Fibroblast of pulmonary artery (primary cell): Measurements from ENCODE around the gene PTPRF.
"Not testable (repeated sequence)": the region's sequence is repeated elsewhere in the genome, so short reads cannot be mapped to it uniquely, and the experiment has no call there.

Experiments used
- DNase-seq: peaks from one replicate; pipeline ENCODE4 v3.0.0-alpha.2; 2010; ENCODE audit warnings: low read depth
- H3K4me3 ChIP-seq: replicated peaks from 2 replicates; pipeline ENCODE4 v1.5.1; 2011; ENCODE audit warnings: low read depth, mild to moderate bottlenecking, control low read depth, low read length, moderate library complexity
- TF ChIP-seq, protein P1 (sequence below): IDR thresholded peaks from 2 replicates; pipeline ENCODE4 v1.5.1; 2011; ENCODE audit warnings: mild to moderate bottlenecking, control low read depth, low read length, inconsistent platforms; ENCODE audit errors: missing control alignments

PTPRF gene

DNA sequence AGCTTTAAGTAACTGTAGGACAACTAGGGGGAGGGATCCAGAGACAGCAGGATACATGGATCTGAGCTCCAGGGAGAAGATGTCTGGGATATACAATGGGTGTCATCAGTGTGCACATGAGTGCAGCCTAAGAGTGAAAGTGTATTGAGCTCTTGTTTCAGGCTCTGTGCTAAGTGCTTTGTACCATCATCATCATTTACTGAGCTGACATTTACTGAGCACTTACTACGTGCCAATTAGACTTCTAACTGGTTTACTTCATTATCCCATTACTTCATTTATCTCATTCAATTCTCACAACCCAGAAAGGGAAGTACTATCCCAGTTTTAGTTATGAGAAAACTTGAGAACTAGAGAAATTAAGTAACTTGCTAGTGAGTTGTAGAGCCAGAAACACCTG, 114.8 kb downstream of the PTPRF start:
- DNase-seq, result no peak
- H3K4me3 ChIP-seq, result no peak overlapping the region
- TF ChIP-seq, protein P1, sequence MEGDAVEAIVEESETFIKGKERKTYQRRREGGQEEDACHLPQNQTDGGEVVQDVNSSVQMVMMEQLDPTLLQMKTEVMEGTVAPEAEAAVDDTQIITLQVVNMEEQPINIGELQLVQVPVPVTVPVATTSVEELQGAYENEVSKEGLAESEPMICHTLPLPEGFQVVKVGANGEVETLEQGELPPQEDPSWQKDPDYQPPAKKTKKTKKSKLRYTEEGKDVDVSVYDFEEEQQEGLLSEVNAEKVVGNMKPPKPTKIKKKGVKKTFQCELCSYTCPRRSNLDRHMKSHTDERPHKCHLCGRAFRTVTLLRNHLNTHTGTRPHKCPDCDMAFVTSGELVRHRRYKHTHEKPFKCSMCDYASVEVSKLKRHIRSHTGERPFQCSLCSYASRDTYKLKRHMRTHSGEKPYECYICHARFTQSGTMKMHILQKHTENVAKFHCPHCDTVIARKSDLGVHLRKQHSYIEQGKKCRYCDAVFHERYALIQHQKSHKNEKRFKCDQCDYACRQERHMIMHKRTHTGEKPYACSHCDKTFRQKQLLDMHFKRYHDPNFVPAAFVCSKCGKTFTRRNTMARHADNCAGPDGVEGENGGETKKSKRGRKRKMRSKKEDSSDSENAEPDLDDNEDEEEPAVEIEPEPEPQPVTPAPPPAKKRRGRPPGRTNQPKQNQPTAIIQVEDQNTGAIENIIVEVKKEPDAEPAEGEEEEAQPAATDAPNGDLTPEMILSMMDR, result no peak

DNA sequence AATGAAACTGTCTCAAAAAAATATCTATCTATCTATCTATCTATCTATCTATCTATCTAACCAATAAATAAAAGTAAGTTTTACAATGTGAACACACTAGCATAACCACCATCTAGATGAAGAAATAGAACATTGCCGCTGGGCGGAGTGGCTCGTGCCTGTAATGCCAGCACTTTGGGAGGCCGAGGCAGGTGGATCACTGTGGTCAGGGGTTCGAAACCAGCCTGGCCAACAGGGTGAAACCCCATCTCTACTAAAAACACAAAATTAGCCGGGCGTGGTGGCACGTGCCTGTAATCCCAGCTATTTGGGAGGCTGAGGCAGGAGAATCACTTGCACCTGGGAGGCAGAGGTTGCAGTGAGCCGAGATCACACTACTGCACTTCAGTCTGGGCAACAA, 116.6 kb downstream of the PTPRF start:
- not testable (repeated sequence) for H3K4me3 ChIP-seq, DNase-seq

DNA sequence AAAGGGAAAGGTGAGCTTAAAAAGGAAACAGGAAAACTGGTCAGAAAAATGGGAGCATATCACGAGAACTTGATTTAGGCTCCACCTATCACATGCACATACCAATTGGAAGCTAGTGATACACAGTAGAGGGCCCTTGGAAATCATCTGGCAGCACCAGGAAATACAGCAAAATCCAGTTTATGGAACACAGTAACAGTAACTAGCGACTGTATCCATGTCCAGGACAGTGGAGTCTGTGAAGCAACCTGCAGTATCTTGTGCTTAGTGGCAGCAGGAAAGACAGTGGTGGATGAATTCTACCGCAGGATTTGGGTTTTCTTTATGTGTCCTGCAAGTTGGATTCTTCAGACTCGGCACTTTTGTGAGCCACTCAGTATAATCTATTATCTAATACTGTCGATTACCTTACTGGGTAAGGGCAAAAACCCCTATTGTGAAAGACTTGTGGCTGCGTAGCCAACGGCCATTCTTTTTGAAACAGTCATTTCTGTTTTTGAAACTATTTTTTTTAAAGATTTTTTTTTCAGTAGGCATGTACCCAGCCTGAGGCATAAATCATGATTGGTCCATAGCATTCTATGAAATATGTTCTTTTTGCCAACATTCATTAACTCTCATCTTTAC, 117.7 kb downstream of the PTPRF start:
- no peak for DNase-seq
- TF ChIP-seq, protein P1, result no peak
- no peak overlapping the region for H3K4me3 ChIP-seq

DNA sequence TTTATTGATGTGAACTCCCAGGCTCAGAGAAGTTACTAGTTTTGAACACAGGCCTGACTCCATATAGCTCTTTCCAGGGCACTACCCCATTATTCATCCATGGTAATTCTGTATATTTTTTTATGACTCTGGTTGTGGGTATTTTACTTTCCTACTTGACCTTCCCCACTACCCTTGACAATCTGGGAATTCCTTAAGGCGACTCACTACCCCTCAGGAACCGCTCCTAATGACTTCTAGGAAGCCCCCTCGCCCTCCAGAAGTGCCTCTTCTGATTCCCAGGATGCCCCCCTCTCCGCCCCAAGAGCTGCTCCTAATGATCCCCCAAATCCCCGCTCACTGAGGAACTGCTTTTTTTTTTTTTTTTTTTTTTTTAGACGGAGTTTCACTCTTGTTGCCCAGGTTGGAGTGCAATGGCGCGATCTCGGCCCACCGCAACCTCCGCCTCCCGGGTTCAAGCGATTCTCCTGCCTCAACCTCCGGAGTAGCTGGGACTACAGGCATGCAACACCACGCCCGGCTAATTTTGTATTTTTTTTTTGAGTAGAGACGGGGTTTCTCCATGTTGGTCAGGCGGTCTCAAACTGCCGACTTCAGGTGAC, 118.3 kb downstream of the PTPRF start:
- DNase-seq, result no peak
- TF ChIP-seq, protein P1, result no peak
- H3K4me3 ChIP-seq, result peak overlapping the region; percentile 83

DNA sequence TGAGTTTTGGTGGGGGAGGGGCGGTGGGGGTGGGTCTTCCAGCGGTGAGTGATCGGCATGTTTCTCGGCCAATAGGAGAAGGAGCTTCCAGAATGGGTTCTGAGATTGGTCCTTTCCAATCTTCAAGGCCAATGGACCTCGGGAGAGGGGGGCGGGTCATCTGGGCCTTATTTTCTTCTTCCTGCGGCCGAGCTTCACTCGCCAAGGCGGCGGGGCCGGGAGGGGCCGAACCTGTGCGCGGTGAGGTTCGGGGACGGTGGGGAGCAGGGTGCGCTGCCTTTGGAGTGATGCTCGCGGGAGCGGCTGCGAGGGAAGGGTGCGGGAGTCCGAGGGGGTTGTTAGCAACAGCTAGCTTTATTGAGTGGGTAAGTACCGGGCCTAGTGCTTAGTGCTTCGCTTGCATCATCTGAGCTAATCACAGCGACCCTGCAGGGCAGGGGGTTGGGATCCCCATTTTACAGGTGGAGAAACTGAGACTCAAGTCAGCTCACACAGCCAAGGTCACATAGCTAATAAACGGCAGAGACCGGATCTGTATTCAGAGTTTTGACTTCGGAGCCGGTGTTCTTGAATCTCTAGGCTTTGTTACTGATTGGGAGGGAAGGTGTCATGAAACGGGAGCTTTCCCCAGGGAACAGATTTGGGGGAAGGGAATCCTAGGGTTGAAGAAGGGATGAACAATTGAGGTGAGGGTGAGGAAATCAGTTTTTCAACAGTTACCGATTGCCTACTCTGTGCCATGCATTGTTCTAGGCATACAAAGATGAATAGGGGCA, 119.8 kb downstream of the PTPRF start:
- DNase-seq, result peak; percentile 99
- H3K4me3 ChIP-seq, result peak overlapping the region; percentile 83
- TF ChIP-seq, protein P1, result no peak

DNA sequence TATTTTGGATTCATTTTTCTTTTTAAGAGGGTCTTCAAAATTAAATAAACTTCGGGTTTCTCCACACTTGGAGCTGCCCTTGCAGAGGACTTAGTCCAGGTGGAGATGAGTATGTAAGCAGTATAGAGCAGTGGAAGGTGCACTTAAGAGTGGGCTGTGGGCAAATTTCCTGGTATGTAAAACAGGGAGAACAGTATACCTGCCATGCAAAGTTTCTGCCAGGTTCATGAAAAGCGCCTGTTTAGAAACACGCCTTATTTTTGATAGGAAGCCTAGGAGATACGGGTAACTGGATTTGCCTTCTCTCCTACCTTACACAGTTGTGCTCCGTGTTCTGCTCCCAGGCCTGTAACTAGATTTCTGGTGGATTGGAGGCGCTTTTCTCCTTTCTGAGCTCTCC, 120.5 kb downstream of the PTPRF start:
- no peak for DNase-seq
- TF ChIP-seq, protein P1, result no peak

DNA sequence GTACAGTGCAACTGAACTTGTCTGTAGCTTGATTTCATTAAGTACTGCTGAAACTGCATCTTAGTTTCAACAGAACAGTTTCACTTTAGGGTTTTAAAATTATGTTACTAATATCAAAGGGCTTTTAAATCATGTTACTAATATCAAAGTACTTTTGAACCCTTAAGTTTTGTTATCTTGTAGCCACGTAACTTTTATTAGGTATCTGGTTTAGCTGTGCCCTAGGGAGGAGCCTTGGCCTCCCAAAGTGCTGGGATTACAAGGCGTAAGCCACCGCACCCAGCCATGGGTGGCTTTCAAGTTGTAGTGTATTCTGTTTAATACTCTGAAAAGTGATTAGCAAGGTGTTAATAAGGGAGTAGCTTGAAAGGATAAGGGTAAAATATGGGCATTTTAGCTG, 121.2 kb downstream of the PTPRF start:
- peak overlapping the region; percentile 83 for H3K4me3 ChIP-seq
- TF ChIP-seq, protein P1, result no peak
- DNase-seq, result no peak

More for the DNA sequence above, 120.5 kb downstream of the PTPRF start:
- peak overlapping the region; percentile 83 for H3K4me3 ChIP-seq
